IPS-NIHi11 (cell line): ENCODE results near the gene DNASE1L2.
"Not testable (repeated sequence)": the region's sequence is repeated elsewhere in the genome, so short reads cannot be mapped to it uniquely, and the experiment has no call there.

ENCODE experiments used
- DNase-seq: peaks from one replicate; pipeline ENCODE4 v3.0.0; 2012; ENCODE audit warnings: mixed read lengths, low spot score

Gene DNASE1L2

DNA sequence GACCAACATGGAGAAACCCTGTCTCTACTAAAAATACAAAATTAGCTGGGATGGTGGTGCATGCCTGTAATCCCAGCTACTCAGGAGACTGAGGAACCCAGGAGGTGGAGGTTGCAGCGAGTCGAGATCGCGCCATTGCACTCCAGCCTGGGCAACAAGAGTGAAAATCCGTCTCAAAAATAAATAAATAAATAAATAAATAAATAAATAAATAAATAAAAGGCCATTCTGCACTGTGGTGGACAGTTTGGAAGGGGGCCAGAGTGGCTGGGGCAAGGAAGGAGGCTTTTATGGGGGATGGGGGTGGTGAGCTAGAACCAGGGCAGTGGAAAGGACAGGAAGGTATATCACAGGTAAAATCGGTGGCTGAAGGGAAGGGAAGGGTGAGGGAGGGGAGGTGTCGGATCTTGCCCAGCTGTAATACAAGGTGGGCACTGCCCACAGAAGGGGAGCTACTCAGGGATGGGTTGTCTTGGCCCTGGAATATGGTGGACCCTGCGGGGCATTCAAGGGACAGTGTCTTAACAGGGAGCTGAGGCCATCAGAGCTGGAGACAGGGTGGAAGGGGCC is 33.0 kb upstream of the DNASE1L2 start:
- not testable (repeated sequence) for DNase-seq

DNA sequence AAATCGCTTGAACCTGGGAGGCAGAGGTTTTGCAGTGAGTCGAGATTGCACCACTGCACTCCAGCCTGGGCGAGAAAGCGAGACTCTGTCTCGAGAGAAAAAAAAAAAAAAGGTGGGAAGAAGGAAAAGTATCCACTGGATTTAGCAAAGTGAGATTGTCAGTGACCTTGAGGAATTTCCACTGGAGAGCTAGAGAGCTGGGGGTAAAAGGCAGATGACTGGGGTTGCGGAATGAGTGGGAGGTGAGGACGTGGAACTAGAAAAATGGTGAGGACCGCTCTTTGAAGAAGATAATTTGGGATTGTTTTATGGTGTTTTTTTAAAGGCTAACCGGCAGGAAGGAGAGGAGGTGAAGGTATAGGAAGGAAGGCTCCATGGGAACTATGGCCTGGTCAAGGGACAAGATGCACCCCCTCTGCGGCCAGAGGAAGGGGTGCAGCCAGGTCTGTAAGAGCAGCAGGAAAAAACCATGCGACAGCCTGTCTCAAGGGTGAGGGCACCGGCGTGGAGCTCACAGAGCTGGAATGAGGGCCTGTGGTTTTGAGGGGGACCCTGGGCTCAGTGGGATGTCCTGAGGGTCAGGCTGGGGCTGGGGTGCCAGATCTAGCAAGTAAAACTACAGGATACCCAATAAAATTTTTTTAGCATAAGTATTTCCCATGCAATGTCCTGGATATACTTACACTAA is 31.7 kb upstream of the DNASE1L2 start:
- DNase-seq, result no peak

DNA sequence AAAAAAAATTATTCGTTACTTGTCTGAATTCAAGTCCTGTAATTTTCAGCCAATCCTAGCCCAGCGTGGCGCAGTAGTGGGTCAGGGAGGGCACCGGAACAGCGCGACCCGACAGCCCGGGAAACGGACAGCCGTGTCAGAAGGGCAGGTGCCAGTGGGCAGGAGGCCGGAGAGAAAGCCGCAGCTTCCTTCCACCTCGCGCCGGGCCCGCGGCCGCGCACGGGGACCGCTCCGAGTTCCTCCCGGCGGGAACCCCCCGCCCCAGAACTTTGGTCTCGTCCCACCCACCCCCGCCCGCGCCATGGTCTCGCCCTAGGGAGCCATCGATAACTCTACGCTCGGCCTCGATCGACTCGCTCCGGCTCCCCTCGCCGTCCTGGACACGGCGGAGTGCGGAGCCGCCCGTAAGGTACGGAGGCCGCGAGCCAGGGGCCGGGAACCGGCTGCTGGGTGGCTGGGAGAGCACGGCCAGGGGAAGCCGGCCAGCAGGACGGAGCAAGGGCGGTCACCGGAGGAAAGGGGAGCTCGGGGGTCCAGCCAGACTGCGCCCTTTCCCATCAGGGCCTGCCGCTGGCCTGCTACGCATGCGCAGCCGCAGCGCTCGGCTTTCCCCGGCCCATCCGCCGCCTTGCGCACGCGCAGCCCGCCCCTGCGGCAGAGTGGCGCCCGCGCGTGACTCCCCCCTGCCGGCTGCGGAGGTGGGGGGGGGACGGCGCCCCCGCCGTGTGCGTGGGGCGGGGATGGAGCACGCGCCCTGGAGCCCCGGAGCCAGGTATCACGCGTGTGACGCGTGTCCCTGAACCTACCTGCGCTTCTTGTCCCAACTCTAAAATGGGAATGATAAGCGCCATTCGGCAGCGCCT is 30.9 kb upstream of the DNASE1L2 start, which contains the start of gene MLST8:
TSS of gene MLST8 (plus strand) at position 351 of the 863 bp plus-strand sequence. CDS start 632 bp downstream, outside the sequence.
- DNase-seq, result peak; percentile 96

DNA sequence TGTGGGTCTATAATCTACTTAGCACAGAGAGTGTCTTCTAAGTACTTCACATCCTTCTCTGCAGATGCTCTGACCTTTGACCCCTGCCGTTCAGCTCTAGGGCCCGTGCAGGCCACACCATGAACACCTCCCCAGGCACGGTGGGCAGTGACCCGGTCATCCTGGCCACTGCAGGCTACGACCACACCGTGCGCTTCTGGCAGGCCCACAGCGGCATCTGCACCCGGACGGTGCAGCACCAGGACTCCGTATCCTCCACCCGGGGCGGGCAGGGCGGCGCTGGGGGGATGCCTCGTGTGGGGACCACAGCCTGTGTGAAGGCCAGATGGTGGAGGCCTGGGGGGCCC is 30.3 kb upstream of the DNASE1L2 start:
- DNase-seq, result peak; percentile 41

DNA sequence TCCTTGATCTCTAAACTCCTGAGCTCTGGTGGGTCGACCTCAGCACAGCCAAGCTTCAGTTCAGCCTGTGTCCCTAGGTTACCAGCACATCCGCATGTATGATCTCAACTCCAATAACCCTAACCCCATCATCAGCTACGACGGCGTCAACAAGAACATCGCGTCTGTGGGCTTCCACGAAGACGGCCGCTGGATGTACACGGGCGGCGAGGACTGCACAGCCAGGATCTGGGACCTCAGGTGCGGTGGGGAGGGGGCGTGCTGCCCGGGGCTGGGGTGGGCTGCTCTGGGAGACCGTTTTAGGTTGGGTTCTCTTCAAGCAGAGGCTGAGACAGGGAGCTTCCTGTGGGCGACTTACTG is 29.8 kb upstream of the DNASE1L2 start:
- no peak for DNase-seq

DNA sequence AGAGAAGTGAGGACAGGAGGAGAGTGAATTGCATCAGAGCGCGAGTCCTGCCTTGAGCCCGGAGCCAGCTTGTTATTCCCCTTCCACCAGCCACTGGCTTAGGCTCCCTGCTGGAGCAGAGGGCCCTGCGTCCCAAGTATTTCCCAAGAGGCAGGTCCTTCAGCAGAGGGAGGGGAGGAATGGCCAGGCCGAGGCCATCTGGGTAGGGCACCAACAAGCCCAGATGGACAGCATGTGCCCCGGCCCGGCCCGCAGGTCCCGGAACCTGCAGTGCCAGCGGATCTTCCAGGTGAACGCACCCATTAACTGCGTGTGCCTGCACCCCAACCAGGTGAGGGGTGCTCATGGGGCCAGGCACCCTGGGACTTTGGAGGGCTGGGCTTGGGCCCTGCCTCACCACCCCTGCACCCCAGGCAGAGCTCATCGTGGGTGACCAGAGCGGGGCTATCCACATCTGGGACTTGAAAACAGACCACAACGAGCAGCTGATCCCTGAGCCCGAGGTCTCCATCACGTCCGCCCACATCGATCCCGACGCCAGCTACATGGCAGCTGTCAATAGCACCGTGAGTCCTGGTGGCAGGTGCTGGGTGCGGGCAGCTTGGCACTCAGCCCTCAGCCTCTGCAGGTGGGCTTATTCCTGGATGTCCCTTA is 29.3 kb upstream of the DNASE1L2 start:
- DNase-seq, result no peak

DNA sequence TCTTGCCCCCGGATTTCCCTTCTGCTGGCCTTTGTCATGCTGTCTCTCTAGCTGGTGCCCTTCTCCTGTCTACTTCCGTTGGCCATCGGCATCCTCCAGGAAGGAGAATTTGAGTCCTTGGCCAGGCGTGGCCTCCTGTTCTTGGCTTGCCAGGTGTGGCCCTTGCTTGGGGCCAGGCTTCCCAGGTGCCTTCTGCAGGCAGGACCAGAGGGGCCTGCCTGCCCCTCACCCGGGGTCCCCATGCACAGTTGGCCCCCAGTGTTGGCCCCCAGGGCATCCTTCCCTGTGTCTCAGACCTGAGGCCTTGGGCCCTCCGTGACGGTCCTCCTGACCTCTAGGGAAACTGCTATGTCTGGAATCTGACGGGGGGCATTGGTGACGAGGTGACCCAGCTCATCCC is 28.4 kb upstream of the DNASE1L2 start:
- DNase-seq, result no peak

DNA sequence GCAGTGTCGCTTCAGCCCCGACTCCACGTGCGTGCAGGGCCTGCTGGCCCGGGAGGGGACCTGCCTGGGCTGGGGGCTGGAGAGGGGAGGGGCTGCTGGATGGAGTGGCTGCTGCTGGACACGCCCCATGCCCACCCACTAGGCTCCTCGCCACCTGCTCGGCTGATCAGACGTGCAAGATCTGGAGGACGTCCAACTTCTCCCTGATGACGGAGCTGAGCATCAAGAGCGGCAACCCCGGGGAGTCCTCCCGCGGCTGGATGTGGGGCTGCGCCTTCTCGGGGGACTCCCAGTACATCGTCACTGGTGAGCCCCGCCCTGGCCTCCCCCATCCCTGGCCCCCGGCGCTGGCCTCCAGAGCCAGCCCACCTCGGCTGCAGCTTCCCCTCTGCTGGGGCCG is 27.9 kb upstream of the DNASE1L2 start:
- DNase-seq, result no peak

DNA sequence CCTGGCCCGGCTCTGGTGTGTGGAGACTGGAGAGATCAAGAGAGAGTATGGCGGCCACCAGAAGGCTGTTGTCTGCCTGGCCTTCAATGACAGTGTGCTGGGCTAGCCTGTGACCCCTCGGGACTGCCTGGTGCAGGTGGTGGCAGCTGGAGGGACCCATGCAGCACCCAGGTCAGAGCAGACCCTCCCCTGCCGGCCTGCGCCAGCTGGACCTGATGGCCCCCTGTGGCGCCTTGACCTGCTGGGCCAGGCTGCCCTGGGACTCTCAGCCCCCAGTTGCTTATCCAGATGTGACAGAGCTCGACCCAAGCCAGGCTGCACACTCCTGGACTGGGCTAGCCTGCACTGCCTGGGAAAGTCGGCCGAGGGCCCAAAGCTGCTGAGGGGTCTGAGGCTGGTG is 27.5 kb upstream of the DNASE1L2 start:
- no peak for DNase-seq

DNA sequence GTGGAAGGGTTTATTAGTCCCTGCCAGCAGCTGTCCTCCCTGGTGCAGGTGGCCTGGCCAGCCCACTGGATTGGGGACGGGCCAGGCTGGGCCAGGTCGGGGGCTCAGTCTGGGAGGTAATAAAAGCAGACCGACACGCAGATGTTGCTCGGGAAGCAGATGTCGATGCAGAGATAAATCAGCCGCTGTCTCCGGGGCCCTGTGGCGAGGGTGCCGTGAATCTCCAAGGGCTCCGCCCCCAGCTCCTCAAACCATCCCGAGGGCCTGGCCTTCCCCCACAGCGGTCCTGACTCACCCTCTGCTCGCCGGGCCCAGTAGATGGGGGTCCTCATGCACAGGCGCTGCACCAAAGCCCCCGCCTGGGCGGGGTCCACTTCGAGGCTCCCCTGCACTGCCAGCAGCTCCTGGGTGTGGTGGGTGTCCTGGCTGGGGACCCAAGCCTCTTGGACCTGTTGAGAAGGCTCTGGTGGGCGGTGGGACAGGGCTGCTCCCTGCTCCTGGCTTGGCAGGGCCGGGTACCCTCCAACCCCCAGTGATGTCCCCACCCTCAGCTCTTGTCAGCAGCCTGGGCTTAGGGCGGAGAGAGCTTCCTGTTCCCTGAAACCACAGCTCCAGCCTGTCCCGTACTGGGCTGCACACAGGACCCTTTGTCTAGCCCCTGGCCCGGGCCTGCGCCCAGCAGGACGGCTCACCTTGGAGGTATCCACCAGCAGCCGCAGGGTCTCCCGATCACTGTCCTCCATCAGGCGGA is 26.8 kb upstream of the DNASE1L2 start:
- no peak for DNase-seq

DNA sequence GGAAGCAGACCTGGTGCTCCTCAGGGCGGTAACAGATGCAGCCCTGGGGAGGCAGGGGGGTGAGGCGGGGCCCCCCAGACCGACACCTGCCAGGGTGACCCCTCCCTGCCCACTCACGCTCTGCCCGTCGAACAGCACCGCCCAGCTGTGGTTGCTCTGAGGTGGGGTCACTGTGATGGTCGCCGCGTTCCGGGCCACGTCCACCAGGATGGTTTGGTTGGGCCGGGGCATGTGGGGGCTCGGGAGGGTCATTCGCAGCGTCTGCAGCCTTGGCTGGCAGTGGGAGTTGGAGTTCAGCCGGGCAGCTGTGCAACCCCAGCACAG is 26.3 kb upstream of the DNASE1L2 start:
- no peak for DNase-seq

DNA sequence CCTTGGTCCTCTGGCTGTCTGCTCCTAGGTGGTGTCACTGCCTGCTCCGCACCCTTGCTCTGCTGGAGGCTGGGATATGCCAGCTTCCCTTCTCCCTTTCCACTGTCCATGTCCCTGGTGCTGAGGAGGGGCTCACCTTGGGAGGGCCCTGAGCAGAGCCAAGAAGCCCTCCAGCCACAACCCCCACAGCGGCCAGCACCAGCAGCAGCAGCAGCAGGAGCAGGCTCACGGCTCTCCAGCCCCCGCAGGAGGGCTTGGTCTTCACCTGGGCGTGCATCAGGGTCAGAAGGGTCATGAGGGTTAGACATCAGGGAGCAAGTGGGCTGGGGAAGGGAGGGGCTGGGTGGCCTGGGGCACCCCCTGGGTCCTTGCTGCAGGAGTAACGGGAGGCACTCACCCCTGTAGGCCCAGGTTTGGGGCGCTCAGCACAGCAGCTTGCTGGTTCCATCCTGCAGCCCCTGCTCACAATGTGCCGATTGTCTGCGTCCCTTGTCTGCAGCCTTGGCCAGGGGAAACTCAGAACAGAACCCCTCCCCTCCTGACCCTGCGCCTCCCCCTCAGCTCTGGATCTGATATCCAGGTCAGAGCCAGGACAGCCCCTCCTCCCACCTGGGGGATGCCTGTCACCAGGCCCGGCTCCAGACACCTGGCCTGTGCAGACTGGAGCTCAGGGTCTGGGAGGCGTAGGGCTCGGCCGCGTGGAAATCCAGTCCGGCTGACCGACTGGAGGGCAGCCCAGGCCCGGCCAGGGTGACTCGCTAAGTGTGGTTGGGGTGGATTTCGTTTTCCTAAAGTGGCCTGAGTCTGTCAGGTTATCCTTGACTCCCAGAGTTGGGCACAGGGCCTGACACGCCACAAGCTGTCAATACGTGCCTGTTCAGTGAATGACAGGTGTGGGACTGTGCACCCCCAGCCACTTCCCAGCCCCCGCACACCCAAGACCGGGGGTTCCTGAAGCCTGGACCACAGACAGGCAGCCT is 25.6 kb upstream of the DNASE1L2 start, which contains the start of gene BRICD5:
TSS of gene BRICD5 (minus strand) at position 478 of the 980 bp plus-strand sequence. CDS start at position 448, 30 bp downstream.
- no peak for DNase-seq

DNA sequence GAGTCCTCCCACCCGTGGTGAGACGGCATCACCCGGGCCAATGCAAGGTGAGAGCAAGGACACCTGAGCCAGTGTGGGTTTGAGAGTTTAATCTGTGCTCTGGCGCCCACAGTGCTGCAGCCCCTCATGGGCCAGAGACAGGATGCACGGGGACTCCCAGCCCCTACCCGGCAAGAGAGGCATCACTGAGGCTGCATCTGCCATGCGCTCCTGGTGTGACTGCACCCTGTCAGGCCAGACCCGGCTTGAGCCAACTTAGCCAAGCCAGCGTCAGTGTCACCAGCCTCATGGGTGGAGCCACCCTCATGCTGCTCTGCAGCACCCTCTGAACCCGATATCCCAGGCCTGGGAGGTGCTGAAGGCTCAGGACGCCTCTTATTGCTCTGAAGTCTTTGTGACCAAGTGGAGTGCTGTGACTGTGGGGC is 24.3 kb upstream of the DNASE1L2 start:
- DNase-seq, result no peak

DNA sequence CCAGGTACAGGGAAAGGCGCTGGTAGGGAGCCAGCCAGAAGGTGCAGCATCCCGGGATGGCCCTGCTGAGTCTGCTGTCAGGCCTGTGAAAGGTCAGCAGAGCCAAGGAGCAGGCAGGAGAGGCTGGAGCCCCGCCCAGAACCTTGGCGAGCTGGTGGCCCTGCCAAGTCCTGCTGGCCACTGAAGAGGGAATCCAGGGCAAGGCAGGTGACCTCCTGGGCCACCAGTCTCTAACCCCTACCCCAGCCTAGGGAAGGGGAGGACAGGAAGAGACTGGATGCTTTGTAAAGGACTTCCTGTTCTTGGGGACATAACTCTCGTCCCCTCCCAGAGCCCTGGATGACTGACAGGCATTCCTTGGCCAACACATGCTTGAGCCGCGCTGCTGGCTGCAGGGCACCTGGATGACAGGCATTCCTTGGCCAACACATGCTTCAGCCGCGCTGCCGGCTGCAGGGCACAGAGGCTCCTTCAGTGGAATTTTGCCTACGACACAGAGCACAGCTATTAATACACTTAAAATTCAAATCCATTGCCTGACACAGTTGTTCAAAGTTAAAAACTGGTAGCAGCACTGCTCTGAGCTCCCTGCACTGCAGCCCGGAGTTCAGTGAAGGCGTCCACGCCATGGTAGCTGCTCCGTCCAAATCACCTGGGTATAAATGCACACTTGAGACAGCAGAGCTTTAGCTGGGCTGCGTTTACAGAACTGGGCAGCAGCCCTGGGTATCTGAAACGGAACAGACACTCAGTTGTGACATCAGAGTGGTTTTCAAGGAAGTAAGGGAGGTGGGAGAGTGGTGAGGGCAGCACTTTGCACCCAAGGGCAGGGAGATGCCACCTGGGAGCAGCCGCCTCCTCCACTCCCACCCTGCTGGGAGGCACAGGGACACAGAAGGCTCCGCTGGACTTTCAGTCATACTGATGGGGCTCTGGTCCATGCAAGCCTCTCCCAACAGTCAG is 23.6 kb upstream of the DNASE1L2 start:
- DNase-seq, result no peak

DNA sequence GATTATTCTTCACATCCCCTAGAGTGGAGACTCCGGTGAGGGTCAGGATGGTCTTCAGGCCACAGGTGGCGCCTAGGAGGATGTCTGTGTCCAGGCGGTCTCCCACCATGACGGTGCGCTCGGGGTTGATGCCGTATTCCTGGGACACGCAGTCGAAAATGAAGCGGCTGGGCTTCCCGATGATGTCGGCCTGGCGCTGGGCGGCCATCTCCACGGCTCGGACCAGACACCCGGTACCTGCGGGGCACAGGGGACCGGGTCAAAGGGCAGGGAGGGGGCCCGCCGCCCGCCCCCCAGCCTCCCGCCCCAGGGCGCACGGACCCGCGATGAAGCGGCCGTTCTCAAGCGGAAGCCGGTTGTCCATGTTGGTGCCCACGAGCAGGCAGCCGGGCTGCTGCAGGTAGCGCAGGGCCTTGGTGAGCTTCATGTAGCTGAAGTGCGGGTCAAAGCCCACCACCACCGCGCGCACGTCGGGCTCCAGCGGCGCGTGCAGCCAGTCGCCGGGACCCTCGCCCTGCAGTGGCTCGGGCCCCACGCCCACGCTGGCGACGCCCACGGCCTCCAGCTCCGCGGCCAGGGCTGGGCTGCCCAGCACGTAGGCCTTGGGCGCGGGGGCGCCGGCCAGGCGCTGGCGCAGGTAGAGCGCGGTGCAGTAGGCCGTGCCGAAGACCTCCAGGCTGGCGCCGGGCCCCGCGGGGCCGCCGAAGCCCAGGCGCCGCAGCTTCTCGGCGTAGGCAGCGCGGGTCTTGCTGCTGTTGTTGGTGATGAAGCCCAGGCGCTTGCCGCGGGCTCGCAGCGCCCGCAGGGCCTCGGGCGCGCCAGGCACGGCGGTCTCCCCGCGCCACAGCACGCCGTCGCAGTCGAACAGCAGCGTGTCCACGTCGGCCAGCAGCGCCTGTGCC is 22.2 kb upstream of the DNASE1L2 start:
- DNase-seq, result no peak

DNA sequence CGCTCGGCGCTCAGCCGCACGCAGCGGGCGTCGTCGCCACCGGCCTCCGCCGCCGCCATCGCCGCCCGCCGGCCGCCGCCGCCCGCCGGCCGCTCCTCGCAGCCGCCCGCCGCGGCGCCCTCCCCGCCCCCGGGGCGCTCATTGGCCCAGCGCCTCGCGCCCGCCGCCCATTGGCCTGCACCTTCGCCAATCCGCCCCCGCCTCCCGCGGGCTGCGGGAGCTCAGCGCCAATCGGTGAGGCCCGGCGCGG is 21.6 kb upstream of the DNASE1L2 start, which contains the start of gene PGP:
TSS of gene PGP (minus strand) at position 122 of the 250 bp plus-strand sequence. CDS start at position 59, 63 bp downstream.
- no peak for DNase-seq

DNA sequence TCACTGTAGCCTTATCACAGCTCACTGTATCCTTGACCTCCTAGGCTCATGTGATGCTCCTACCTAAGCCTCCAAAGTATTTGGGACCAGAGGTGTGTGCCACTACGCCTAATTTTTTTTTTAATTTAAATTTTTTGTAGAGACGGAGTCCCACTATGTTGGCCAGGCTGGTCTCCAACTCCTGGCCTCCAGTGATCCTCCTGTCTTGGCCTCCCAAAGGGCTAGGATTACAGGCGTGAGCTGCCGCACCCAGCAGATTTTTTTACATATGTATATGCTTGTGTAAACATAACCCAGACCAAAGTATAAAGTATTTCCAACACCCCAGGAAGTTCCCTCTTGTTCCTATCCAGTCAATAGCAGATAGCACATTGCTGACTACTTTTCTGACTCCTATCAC is 19.9 kb upstream of the DNASE1L2 start:
- no peak for DNase-seq

DNA sequence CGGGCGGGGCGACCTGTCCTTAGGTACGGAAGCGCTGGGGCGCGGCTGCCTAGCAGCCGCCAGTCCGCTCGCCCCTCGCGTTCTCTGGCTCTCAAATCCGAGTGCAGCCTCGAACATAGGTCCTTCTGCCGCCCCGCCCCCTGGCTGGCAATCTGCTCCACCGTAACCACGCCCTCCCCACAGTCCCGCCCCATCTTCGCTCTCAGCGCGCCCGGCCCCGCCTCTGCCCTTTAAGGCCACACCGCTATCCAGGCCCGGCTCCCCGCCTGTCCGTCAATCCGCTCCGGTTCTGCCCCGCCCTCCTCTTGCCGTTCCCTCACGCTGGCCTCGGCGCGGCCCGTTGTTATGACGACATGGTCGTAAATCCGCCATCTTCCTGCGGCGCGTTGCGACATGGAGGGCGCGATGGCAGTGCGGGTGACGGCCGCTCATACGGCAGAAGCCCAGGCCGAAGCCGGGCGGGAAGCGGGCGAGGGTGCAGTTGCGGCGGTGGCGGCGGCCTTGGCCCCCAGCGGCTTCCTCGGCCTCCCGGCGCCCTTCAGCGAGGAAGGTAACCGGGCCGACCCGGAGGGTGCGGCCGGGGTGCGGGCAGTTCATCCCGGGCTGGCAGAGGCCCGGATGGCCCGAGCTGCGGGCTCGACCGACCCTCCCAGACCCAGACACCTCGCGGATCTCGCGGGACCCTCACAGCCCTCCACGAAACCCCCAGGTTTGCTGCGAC is 12.9 kb upstream of the DNASE1L2 start, which contains the start of gene E4F1:
TSS of gene E4F1 (plus strand) at position 371 of the 721 bp plus-strand sequence. CDS start at position 394, 23 bp downstream.
- DNase-seq, result peak; percentile 99
